Neural cell (in vitro differentiated cells): Measurements from ENCODE around the gene LHFPL2. TPM values are rescaled to one million over a fixed set of nuclear protein-coding genes. Genes with fewer than 3 reads are reported as not detected.

Experiments
- H2AFZ ChIP-seq: fragments of 200-600, 300-800 bp; sonication (generic), shearing (Covaris generic); 2 replicates; pipeline ENCODE4 v1.6.0; 2014; ENCODE audit warnings: low read depth, mild to moderate bottlenecking, antibody characterized with exemption, low read length, moderate library complexity
- H3F3A ChIP-seq: fragments of 200-600 bp; shearing (Covaris generic); 2 replicates; pipeline ENCODE4 v1.6.1; 2016; ENCODE audit warnings: mild to moderate bottlenecking, moderate library complexity, mixed read lengths, antibody characterized with exemption, low read length; ENCODE audit not compliant: insufficient read depth, poor library complexity, severe bottlenecking
- H3K27ac ChIP-seq: fragments of 200-600, 300-800 bp; sonication (generic), shearing (Covaris generic); 2 replicates; pipeline ENCODE4 v1.5.1; 2014; ENCODE audit warnings: mild to moderate bottlenecking, low read length, moderate library complexity
- H3K27me3 ChIP-seq: fragments of 300-800, 200-600 bp; sonication (generic), shearing (Covaris generic); 2 replicates; pipeline ENCODE4 v1.6.0; 2014; ENCODE audit warnings: mild to moderate bottlenecking, low read depth, low read length, moderate library complexity; ENCODE audit not compliant: insufficient read depth
- H3K36me3 ChIP-seq: fragments of 300-800, 200-600 bp; sonication (generic), shearing (Covaris generic); 2 replicates; pipeline ENCODE4 v1.5.1; 2014; ENCODE audit warnings: mild to moderate bottlenecking, antibody characterized with exemption, low read length, moderate library complexity; ENCODE audit not compliant: insufficient read depth
- H3K4me2 ChIP-seq: fragments of 300-800, 200-600 bp; sonication (generic), shearing (Covaris generic); 2 replicates; pipeline ENCODE4 v1.6.0; 2014; ENCODE audit warnings: mild to moderate bottlenecking, low read length
- H3K4me3 ChIP-seq: fragments of 300-800, 200-600 bp; sonication (generic), shearing (Covaris generic); 2 replicates; pipeline ENCODE4 v1.5.1; 2014; ENCODE audit warnings: mild to moderate bottlenecking, low read length, moderate library complexity
- H3K79me2 ChIP-seq: fragments of 200-600 bp; shearing (Covaris generic); replicated peaks from 2 replicates; pipeline ENCODE4 v1.6.0; 2014; ENCODE audit warnings: mild to moderate bottlenecking, low read length, moderate library complexity; ENCODE audit not compliant: insufficient read depth
- H3K9ac ChIP-seq: fragments of 300-800, 200-600 bp; sonication (generic), shearing (Covaris generic); 2 replicates; pipeline ENCODE4 v1.6.1; 2016; ENCODE audit warnings: mild to moderate bottlenecking, low read length, mixed read lengths
- H3K9me2 ChIP-seq: fragments of 200-600 bp; shearing (Covaris generic); 2 replicates; pipeline ENCODE4 v1.6.1; 2016; ENCODE audit warnings: mild to moderate bottlenecking, low read length, mixed read lengths; ENCODE audit not compliant: insufficient read depth
- H3K9me3 ChIP-seq: fragments of 200-600, 300-800 bp; sonication (generic), shearing (Covaris generic); 2 replicates; pipeline ENCODE4 v1.6.1; 2016; ENCODE audit warnings: mild to moderate bottlenecking, mixed run types, low read length, moderate library complexity, mixed read lengths
- H4K20me1 ChIP-seq: fragments of 200-600 bp; shearing (Covaris generic); 2 replicates; pipeline ENCODE4 v1.6.1; 2016; ENCODE audit warnings: mild to moderate bottlenecking, mixed run types; ENCODE audit not compliant: insufficient read depth
- EP300 ChIP-seq: fragments of 450-650 bp; conservative IDR thresholded peaks from 2 replicates; pipeline ENCODE4 v1.6.1; 2014; ENCODE audit warnings: antibody characterized with exemption, mild to moderate bottlenecking, moderate library complexity; ENCODE audit not compliant: poor library complexity, severe bottlenecking
- EZH2 ChIP-seq: fragments of 200-600, 300-800 bp; shearing (Covaris generic), sonication (generic); IDR thresholded peaks from 2 replicates; pipeline ENCODE4 v1.6.1; 2014; ENCODE audit warnings: antibody characterized with exemption, low read length, borderline replicate concordance, mild to moderate bottlenecking; ENCODE audit not compliant: insufficient read depth, poor library complexity, severe bottlenecking
- MXI1 ChIP-seq: fragments of 450-650 bp; conservative IDR thresholded peaks from 2 replicates; pipeline ENCODE4 v1.6.1; 2014; ENCODE audit warnings: antibody characterized with exemption, mild to moderate bottlenecking; ENCODE audit not compliant: poor library complexity, severe bottlenecking
- POLR2AphosphoS5 ChIP-seq: IDR thresholded peaks from 2 replicates; pipeline ENCODE4 v1.6.1; 2012
- RAD21 ChIP-seq: fragments of 450-650 bp; conservative IDR thresholded peaks from 2 replicates; pipeline ENCODE4 v1.6.1; 2014; ENCODE audit warnings: antibody characterized with exemption, mild to moderate bottlenecking, moderate library complexity
- REST ChIP-seq: IDR thresholded peaks from 2 replicates; pipeline ENCODE4 v1.6.1; 2012; ENCODE audit warnings: borderline replicate concordance
- SMC3 ChIP-seq: fragments of 450-650 bp; conservative IDR thresholded peaks from 2 replicates; pipeline ENCODE4 v1.6.1; 2014; ENCODE audit warnings: antibody characterized with exemption, mild to moderate bottlenecking, moderate library complexity; ENCODE audit not compliant: poor library complexity
- TAF1 ChIP-seq: IDR thresholded peaks from 2 replicates; pipeline ENCODE4 v1.6.1; 2012; ENCODE audit warnings: low read depth
- polyA plus RNA-seq: library from polyadenylated mRNA; depleted of rRNA; stranded (reverse); fragments of >200 nt; gene quantifications from 2 replicates; pipeline ENCODE4 v1.2.3, GENCODE V29; 2014
- TF ChIP-seq, protein P1 (sequence below): fragments of 450-650 bp; IDR thresholded peaks from 2 replicates; pipeline ENCODE4 v1.5.1; 2014; ENCODE audit warnings: antibody characterized with exemption, mild to moderate bottlenecking, moderate library complexity; ENCODE audit not compliant: poor library complexity, severe bottlenecking

The LHFPL2 gene
- polyA plus RNA-seq, 1 donor from 2014 or later: 1.6 TPM

DNA sequence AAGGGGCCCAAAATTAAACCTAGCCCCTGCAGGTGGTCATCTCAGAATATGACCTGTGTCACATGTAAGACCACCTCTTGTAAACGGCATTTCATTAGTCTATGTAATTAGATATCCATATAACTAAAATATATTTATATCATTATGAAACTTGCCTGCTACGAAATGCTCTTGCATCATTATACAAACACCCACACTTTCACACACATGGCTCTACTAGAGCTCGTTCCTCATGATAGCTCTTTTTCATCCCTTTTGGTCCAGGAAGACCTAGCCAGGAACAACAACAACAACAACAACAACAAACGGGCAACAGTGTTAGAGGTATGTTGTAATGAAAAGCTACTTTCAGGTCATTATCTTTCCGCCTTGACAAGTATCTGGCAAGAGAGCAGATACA is 58.6 kb downstream of the LHFPL2 start:
- Histone ChIP-seq H3K79me2 (no peaks in the 10 kb centered on the region), H4K20me1 (no peaks in the 10 kb centered on the region), H3K27me3 (no peaks in the 10 kb centered on the region), H3K27ac (no peak overlapping the region), H3K36me3 (no peaks in the 10 kb centered on the region), H3K9ac (no peak overlapping the region), H3K9me3 (no peaks in the 10 kb centered on the region), H3K4me3 (no peak overlapping the region), H3F3A (no peaks in the 10 kb centered on the region), H2AFZ (no peak overlapping the region), H3K4me2 (no peak overlapping the region), H3K9me2 (no peaks in the 10 kb centered on the region)
- TF ChIP-seq RAD21 (no peak), MXI1 (no peak), EP300 (no peak), POLR2AphosphoS5 (no peak), TAF1 (no peak), SMC3 (no peak), REST (no peak), EZH2 (no peak)
- TF ChIP-seq, protein P1, sequence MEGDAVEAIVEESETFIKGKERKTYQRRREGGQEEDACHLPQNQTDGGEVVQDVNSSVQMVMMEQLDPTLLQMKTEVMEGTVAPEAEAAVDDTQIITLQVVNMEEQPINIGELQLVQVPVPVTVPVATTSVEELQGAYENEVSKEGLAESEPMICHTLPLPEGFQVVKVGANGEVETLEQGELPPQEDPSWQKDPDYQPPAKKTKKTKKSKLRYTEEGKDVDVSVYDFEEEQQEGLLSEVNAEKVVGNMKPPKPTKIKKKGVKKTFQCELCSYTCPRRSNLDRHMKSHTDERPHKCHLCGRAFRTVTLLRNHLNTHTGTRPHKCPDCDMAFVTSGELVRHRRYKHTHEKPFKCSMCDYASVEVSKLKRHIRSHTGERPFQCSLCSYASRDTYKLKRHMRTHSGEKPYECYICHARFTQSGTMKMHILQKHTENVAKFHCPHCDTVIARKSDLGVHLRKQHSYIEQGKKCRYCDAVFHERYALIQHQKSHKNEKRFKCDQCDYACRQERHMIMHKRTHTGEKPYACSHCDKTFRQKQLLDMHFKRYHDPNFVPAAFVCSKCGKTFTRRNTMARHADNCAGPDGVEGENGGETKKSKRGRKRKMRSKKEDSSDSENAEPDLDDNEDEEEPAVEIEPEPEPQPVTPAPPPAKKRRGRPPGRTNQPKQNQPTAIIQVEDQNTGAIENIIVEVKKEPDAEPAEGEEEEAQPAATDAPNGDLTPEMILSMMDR: no peak

GRCh38 chr5:78588507-78588906 is 60.1 kb downstream of the LHFPL2 start:
- H3K79me2 ChIP-seq: no peaks in the 10 kb centered on the region
- no peaks in the 10 kb centered on the region for H3K9me2 ChIP-seq
- H3K9ac ChIP-seq: no peak overlapping the region
- TF ChIP-seq, protein P1: no peak
- no peak for TF ChIP-seq REST
- no peak for TF ChIP-seq TAF1
- H4K20me1 ChIP-seq: no peaks in the 10 kb centered on the region
- H3K36me3 ChIP-seq: no peaks in the 10 kb centered on the region
- no peak overlapping the region for H3K4me3 ChIP-seq
- no peak overlapping the region for H2AFZ ChIP-seq
- H3K27me3 ChIP-seq: no peaks in the 10 kb centered on the region
- H3K27ac ChIP-seq: no peak overlapping the region
- no peaks in the 10 kb centered on the region for H3K9me3 ChIP-seq
- H3K4me2 ChIP-seq: no peak overlapping the region
- no peaks in the 10 kb centered on the region for H3F3A ChIP-seq
